Endothelial cell of umbilical vein (primary cell): ENCODE data around the gene USP34. TPM values are rescaled to one million over a fixed set of nuclear protein-coding genes. Genes with fewer than 3 reads are reported as not detected.

Experiments
- BruUV-seq: library from RNA; stranded (reverse); fragments of 400-500 nt; replicated peaks from 2 replicates; lab custom pipeline; 2021; lab: Mats Ljungman, UMichigan
- CTCF ChIA-PET: fragments of 300-600, 350-600 bp; sonication (Branson Sonifier 250); formaldehyde crosslinking; loops from one replicate; lab custom pipeline; 2021; ENCODE audit warnings: antibody characterized with exemption, inconsistent platforms; lab: Charles Lee
- POLR2A ChIA-PET: fragments of 300-600, 350-600 bp; sonication (Branson Sonifier 250); formaldehyde crosslinking; loops from one replicate; lab custom pipeline; 2021; ENCODE audit warnings: antibody characterized with exemption, inconsistent platforms; lab: Charles Lee
- DNase-seq: peaks from one replicate; pipeline ENCODE4 v3.0.0-alpha.2; 2011; ENCODE audit warnings: low read depth, low spot score
- FAIRE-seq: peaks from 2 replicates; lab custom pipeline; 2011; peaks lifted over from hg19 to GRCh38; lab: Jason Lieb, UNC
- H2AFZ ChIP-seq: 2 replicates; pipeline ENCODE4 v1.6.0; 2012; ENCODE audit warnings: low read depth, low read length, control low read depth, inconsistent platforms
- H3K27ac ChIP-seq: 2 replicates; pipeline ENCODE4 v1.5.1; 2011; ENCODE audit warnings: low read depth, mild to moderate bottlenecking, control low read depth, low read length, moderate library complexity; ENCODE audit not compliant: insufficient read depth
- H3K27me3 ChIP-seq, 2 experiments: 2 replicates each; pipeline versions ENCODE4 v1.6.0 to v1.6.1; 2011; ENCODE audit warnings: low read length in 2 of 2, mixed read lengths in 1 of 2; ENCODE audit not compliant: control insufficient read depth in 2 of 2, insufficient read depth in 2 of 2
- H3K36me3 ChIP-seq, 2 experiments: 2 replicates in 1 of 2; 3 replicates in 1 of 2; pipeline ENCODE4 v1.5.1; 2011; ENCODE audit warnings: low read length in 2 of 2, mild to moderate bottlenecking in 1 of 2, moderate library complexity in 1 of 2; ENCODE audit not compliant: control insufficient read depth in 2 of 2, insufficient read depth in 2 of 2; ENCODE audit errors: extremely low read depth in 1 of 2
- H3K4me1 ChIP-seq: 3 replicates; pipeline ENCODE4 v1.5.1; 2011; ENCODE audit warnings: mild to moderate bottlenecking, low read length; ENCODE audit not compliant: control insufficient read depth, insufficient read depth; ENCODE audit errors: extremely low read depth
- H3K4me2 ChIP-seq: 2 replicates; pipeline ENCODE4 v1.6.1; 2011; ENCODE audit warnings: low read length, control low read depth, mixed read lengths; ENCODE audit not compliant: insufficient read depth
- H3K4me3 ChIP-seq, 3 experiments: fragments of 200-600 bp in 1 of 3; sonication (generic), shearing (Covaris generic) in 1 of 3; replicated peaks in 1 of 3; 2 replicates each; pipeline ENCODE4 v1.5.1; 2011 to 2016; ENCODE audit warnings: control low read depth in 3 of 3, low read length in 3 of 3, mild to moderate bottlenecking in 2 of 3, inconsistent platforms in 1 of 3, low read depth in 1 of 3, moderate library complexity in 1 of 3; ENCODE audit not compliant: insufficient read depth in 1 of 3
- H3K79me2 ChIP-seq: 2 replicates; pipeline ENCODE4 v1.6.0; 2012; ENCODE audit warnings: low read length, inconsistent platforms; ENCODE audit not compliant: control insufficient read depth, insufficient read depth
- H3K9ac ChIP-seq: replicated peaks from 2 replicates; pipeline ENCODE3; 2011; ENCODE audit warnings: low read length, control low read depth; ENCODE audit not compliant: insufficient read depth; ENCODE audit errors: extremely low read depth
- H3K9me1 ChIP-seq: replicated peaks from 3 replicates; pipeline ENCODE4 v1.6.0; 2011; ENCODE audit warnings: mild to moderate bottlenecking, low read length; ENCODE audit not compliant: control insufficient read depth, insufficient read depth; ENCODE audit errors: extremely low read depth
- H3K9me3 ChIP-seq: replicated peaks from 2 replicates; pipeline ENCODE4 v1.5.1; 2012; ENCODE audit warnings: low read length, inconsistent platforms; ENCODE audit not compliant: control insufficient read depth, insufficient read depth
- H4K20me1 ChIP-seq: replicated peaks from 2 replicates; pipeline ENCODE3; 2011; ENCODE audit warnings: mild to moderate bottlenecking, low read length; ENCODE audit not compliant: control insufficient read depth, insufficient read depth; ENCODE audit errors: extremely low read depth
- CTCF ChIP-seq, 2 donors: IDR thresholded peaks; 1 replicate in 1 of 2; 2 replicates in 1 of 2; pipeline ENCODE4 v1.5.1; 2011; ENCODE audit warnings: low read length in 2 of 2, mild to moderate bottlenecking in 2 of 2, moderate library complexity in 2 of 2, control low read depth in 1 of 2, inconsistent platforms in 1 of 2, low read depth in 1 of 2; ENCODE audit not compliant: insufficient read depth in 1 of 2; ENCODE audit errors: extremely low read depth in 1 of 2
- EZH2 ChIP-seq: IDR thresholded peaks from 2 replicates; pipeline ENCODE4 v1.6.1; 2012; ENCODE audit warnings: borderline replicate concordance, low read depth, mild to moderate bottlenecking, moderate library complexity, low read length, inconsistent platforms; ENCODE audit not compliant: severe bottlenecking
- FOS ChIP-seq: IDR thresholded peaks from 2 replicates; pipeline ENCODE4 v1.6.1; 2011; ENCODE audit warnings: mild to moderate bottlenecking, low read length, moderate library complexity, borderline replicate concordance; ENCODE audit not compliant: insufficient read depth
- GATA2 ChIP-seq: IDR thresholded peaks from 2 replicates; pipeline ENCODE4 v1.7.0; 2011; ENCODE audit warnings: low read depth, mild to moderate bottlenecking, moderate library complexity, mixed read lengths, low read length; ENCODE audit not compliant: insufficient read length, insufficient read depth
- JUN ChIP-seq: IDR thresholded peaks from 2 replicates; pipeline ENCODE4 v1.6.1; 2011; ENCODE audit warnings: borderline replicate concordance, low read depth; ENCODE audit not compliant: insufficient read length, insufficient read depth
- MAX ChIP-seq: IDR thresholded peaks from 2 replicates; pipeline ENCODE4 v1.6.1; 2011; ENCODE audit not compliant: insufficient read depth, insufficient read length
- MYC ChIP-seq: IDR thresholded peaks from one replicate; pipeline ENCODE4 v1.6.1; 2011; ENCODE audit warnings: mild to moderate bottlenecking, low read depth, low read length
- POLR2A ChIP-seq: IDR thresholded peaks from 2 replicates; pipeline ENCODE4 v1.6.1; 2012; ENCODE audit warnings: low read depth, mild to moderate bottlenecking, control low read depth, low read length
- POLR2AphosphoS5 ChIP-seq: IDR thresholded peaks from 2 replicates; pipeline ENCODE4 v1.6.1; 2012; ENCODE audit warnings: low read depth, mild to moderate bottlenecking, control low read depth, low read length, moderate library complexity; ENCODE audit not compliant: insufficient read depth
- dilution Hi-C: fragments of 300-500 bp; cut with MboI; formaldehyde crosslinking; loops from one replicate; pipeline ENCODE4 v1.15.0; 2019; ENCODE audit warnings: low sequenced_read_pairs; ENCODE audit not compliant: extremely low pct_ligation_motif_present
- intact Hi-C: fragments of 100-400 bp; cut with micrococcal nuclease; formaldehyde crosslinking; loops from one replicate; pipeline ENCODE4 v1.10.0; 2022
- polyA plus RNA-seq, 4 experiments: library from polyadenylated mRNA; depleted of rRNA in 3 of 4; stranded (reverse) in 3 of 4; unstranded in 1 of 4; fragments of >200 nt; gene quantifications; 2 replicates each; pipeline versions ENCODE4 v1.2.1 to v1.2.3, GENCODE V29; 2011 to 2012; ENCODE audit warnings: missing spikeins in 1 of 4
- total RNA-seq: library from RNA; stranded (reverse); gene quantifications from 2 replicates; pipeline ENCODE4 v1.2.3, GENCODE V29; 2021

The USP34 gene
- total and polyA plus RNA-seq, 2 donors (not counting 3 experiments of a cell fraction or from before 2014, with no cell fraction given), result 46.3 to 96.9 TPM

DNA sequence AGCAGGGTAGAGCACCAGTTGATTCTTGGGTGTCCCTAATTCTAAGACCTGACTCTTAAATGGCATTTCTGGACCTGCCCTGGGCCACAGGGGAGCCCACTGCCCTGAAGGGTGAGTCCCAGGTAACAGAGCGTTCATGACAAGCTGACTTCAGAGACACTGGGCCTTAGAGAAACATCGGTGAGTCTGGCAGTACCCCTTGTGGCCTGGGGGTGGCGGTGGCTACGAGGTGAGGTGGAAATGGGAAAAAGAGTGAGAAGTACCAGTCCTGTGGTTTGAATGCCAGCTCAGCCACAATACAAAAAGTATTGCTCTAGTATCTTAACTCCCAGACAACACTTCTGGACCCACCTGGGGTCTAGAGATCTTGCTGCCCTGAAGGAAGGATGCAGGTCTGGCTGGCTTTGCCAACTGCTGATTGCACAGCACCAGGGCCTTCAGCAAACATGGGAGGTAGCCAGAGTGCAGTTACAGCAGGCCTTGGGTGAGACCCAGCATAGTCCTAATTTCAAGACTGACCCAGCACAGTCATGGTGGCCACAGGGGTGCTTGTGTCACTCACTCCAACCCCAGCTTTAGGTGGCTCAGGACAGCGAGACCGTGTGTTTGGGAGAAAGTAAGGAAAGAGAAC lies 44.5 kb downstream of the USP34 start:
- Histone ChIP-seq H3K4me3 (no peak overlapping the region), H4K20me1 (peaks cover 4% of the 10 kb centered on the region), H3K9ac (no peak overlapping the region), H3K36me3 (no peaks in the 10 kb centered on the region), H2AFZ (no peak overlapping the region), H3K4me2 (no peak overlapping the region), H3K4me1 (peaks cover 34% of the 10 kb centered on the region), H3K79me2 (peaks cover 91% of the 10 kb centered on the region), H3K9me1 (no peaks in the 10 kb centered on the region), H3K27me3 (no peaks in the 10 kb centered on the region), H3K9me3 (no peaks in the 10 kb centered on the region), H3K27ac (no peak overlapping the region)
- TF ChIP-seq CTCF (IDR thresholded peaks at IDR 0.05; ENCODE audit: extremely low read depth in 1 of 2, insufficient read depth in 1 of 2, low read depth in 1 of 2, low read length in 2 of 2) (peak; percentile 44 to 52), MYC (no peak)
- intact Hi-C loops, result loop anchor here (2.0 kb wide), 1 partner anchor 44 kb away; the partner anchor contains the start of gene USP34
- dilution Hi-C loops, result no loop called here
- ChIA-PET CTCF (interaction anchor here (0.6 to 2.7 kb wide), 18 partner anchors 9 to 208 kb away, joined by 3 to 8 read pairs (median 5); no protein-coding TSS in a partner anchor), POLR2A (no interaction called here)
- DNase-seq (peak; percentile 36), FAIRE-seq (peak; percentile 65)
- BruUV-seq, result no TSS peak

GRCh38 chr2:61425605-61426155 lies 45.2 kb downstream of the USP34 start:
- Histone ChIP-seq H4K20me1 (peaks cover 6% of the 10 kb centered on the region), H3K36me3 (no peaks in the 10 kb centered on the region), H3K9me1 (no peaks in the 10 kb centered on the region), H3K27me3 (no peaks in the 10 kb centered on the region), H3K27ac (peak overlapping the region; percentile 7), H2AFZ (no peak overlapping the region), H3K4me2 (no peak overlapping the region), H3K4me3 (no peak overlapping the region), H3K79me2 (peaks cover 91% of the 10 kb centered on the region), H3K9ac (no peak overlapping the region), H3K9me3 (no peaks in the 10 kb centered on the region), H3K4me1 (peaks cover 37% of the 10 kb centered on the region)
- FAIRE-seq (no peak), DNase-seq (no peak)
- BruUV-seq, result no TSS peak
- ChIA-PET POLR2A (no interaction called here), CTCF (interaction anchor here (0.6 to 2.7 kb wide), 17 partner anchors 10 to 209 kb away, joined by 3 to 8 read pairs (median 5); no protein-coding TSS in a partner anchor)
- intact Hi-C loops, result loop anchor here (2.0 kb wide), 1 partner anchor 45 kb away; the partner anchor contains the start of gene USP34
- TF ChIP-seq POLR2A (no peak), CTCF (IDR thresholded peaks at IDR 0.05; ENCODE audit: extremely low read depth in 1 of 2, insufficient read depth in 1 of 2, low read depth in 1 of 2, low read length in 2 of 2) (no peak), MAX (no peak), POLR2AphosphoS5 (no peak), MYC (no peak), FOS (no peak), GATA2 (no peak), EZH2 (no peak), JUN (no peak)
- dilution Hi-C loops, result no loop called here
